GM12865 (cell line): ENCODE data around the gene CRYBB1.

Source experiments
- DNase-seq: peaks from one replicate; pipeline ENCODE4 v3.0.0; 2010; ENCODE audit warnings: low read depth
- H3K4me3 ChIP-seq: 2 replicates; pipeline ENCODE4 v1.5.1; 2011; ENCODE audit warnings: mild to moderate bottlenecking, low read depth, low read length, control low read depth
- TF ChIP-seq, protein P1 (sequence below): IDR thresholded peaks from 2 replicates; pipeline ENCODE4 v1.5.1; 2011; ENCODE audit warnings: low read length, control low read depth, low read depth, inconsistent platforms; ENCODE audit not compliant: insufficient read depth; ENCODE audit errors: missing control alignments

CRYBB1 gene

GRCh38 chr22:26573026-26573662 is 44.7 kb downstream of the CRYBB1 start:
- DNase-seq: no peak
- TF ChIP-seq, protein P1, sequence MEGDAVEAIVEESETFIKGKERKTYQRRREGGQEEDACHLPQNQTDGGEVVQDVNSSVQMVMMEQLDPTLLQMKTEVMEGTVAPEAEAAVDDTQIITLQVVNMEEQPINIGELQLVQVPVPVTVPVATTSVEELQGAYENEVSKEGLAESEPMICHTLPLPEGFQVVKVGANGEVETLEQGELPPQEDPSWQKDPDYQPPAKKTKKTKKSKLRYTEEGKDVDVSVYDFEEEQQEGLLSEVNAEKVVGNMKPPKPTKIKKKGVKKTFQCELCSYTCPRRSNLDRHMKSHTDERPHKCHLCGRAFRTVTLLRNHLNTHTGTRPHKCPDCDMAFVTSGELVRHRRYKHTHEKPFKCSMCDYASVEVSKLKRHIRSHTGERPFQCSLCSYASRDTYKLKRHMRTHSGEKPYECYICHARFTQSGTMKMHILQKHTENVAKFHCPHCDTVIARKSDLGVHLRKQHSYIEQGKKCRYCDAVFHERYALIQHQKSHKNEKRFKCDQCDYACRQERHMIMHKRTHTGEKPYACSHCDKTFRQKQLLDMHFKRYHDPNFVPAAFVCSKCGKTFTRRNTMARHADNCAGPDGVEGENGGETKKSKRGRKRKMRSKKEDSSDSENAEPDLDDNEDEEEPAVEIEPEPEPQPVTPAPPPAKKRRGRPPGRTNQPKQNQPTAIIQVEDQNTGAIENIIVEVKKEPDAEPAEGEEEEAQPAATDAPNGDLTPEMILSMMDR: no peak
- H3K4me3 ChIP-seq: no peak overlapping the region

DNA sequence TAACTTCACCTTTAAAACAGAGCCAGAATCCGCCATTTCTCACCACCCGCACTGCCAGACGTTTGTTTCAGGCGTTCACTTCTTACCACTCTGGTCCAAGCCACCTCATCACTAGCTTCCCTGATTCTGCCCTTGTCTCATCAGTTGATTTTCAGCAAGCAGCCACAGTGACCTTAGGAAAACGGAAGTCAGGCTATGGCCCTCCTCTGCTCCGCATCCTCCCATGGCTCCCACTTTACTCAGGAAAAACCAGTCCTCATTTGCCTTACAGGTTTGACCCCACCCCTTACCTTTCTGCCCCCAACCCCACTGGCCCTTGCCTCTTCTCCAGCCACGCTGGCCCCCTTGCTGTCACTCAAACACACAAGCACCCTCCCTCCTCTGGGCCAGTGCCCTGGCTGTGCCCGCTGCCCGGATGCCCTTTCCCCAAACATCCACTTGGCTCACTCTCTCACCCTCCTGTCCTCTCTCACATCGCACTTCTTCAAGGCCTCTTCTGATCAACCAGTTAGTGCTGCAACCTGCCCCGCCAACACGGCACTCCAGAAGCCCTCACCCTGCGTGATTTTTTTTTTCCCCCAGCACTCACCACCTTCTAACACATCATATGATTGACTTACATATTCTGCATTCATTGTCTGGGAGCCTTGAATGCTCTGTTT is 46.8 kb downstream of the CRYBB1 start:
- DNase-seq: no peak
- H3K4me3 ChIP-seq: no peak overlapping the region
- TF ChIP-seq, protein P1: no peak

- TF ChIP-seq, protein P1: no peak
- no peak overlapping the region for H3K4me3 ChIP-seq
- no peak for DNase-seq
These were observed 47.7 kb downstream of the CRYBB1 start for GRCh38 chr22:26570115-26570514.

- TF ChIP-seq, protein P1: no peak
- no peak for DNase-seq
- H3K4me3 ChIP-seq: no peak overlapping the region
These were observed 49.6 kb downstream of the CRYBB1 start for GRCh38 chr22:26568207-26568706.

DNA sequence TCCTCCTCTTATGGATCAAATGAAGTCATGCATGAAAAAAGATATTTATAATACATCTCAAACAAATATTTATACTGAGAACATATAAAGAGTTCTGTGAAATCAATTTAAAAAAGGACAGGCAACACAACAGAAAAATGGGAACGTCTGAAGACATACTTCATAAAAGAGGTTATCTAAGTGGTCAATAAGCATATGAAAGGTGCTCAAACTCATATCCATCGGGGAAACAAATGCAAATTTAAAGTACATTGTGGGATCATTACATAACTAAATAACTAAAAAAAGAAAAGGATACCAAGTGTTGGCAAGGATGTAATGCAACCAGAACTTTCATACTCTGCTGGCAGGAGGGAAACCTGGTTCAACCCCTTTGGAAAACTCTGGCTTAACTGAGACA is 50.2 kb downstream of the CRYBB1 start:
- TF ChIP-seq, protein P1: no peak
- DNase-seq: no peak

GRCh38 chr22:26566994-26567393 is 50.8 kb downstream of the CRYBB1 start:
- no peak overlapping the region for H3K4me3 ChIP-seq
- no peak for DNase-seq
- TF ChIP-seq, protein P1: no peak

More for the DNA sequence above, 50.2 kb downstream of the CRYBB1 start:
- no peak overlapping the region for H3K4me3 ChIP-seq
